ENCODE results near the gene GFAP.
A peak's percentile ranks its signal among the peaks of the same experiment; 100 is the strongest.

Gene GFAP

DNA sequence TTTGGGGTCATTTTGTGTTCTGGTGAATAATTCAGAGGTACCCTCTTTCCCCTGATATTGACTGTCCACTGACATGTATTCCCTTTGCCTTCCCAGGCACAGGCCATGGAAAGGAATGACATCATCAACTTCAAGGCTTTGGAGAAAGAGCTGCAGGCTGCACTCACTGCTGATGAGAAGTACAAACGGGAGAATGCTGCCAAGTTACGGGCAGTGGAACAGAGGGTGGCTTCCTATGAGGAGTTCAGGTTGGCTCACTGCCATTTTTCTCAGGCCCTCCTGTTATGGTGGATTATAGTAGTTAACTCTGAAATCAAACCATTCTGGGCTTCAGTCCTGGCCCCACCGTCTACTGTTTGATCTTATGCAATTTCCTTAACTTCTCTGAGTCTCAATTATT, 14.4 kb downstream of the GFAP start:
- ChIA-PET POLR2A (interaction anchor here (1.6 kb wide), 1 partner anchor 10 kb away, joined by 4 read pairs; no protein-coding TSS in a partner anchor), CTCF (interaction anchor here (1.5 to 9.1 kb wide), 9 partner anchors 10 to 235 kb away, joined by 3 to 137 read pairs (median 21); partner anchors contain the start of genes ACBD4 and PLCD3)
- TF ChIP-seq, protein P1, sequence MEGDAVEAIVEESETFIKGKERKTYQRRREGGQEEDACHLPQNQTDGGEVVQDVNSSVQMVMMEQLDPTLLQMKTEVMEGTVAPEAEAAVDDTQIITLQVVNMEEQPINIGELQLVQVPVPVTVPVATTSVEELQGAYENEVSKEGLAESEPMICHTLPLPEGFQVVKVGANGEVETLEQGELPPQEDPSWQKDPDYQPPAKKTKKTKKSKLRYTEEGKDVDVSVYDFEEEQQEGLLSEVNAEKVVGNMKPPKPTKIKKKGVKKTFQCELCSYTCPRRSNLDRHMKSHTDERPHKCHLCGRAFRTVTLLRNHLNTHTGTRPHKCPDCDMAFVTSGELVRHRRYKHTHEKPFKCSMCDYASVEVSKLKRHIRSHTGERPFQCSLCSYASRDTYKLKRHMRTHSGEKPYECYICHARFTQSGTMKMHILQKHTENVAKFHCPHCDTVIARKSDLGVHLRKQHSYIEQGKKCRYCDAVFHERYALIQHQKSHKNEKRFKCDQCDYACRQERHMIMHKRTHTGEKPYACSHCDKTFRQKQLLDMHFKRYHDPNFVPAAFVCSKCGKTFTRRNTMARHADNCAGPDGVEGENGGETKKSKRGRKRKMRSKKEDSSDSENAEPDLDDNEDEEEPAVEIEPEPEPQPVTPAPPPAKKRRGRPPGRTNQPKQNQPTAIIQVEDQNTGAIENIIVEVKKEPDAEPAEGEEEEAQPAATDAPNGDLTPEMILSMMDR (IDR thresholded peaks at IDR 0.05; ENCODE audit: insufficient read depth, low read length, missing control alignments), result no peak
- no peak for DNase-seq (ENCODE audit: low read depth, low spot score)
- H3K4me3 ChIP-seq (ENCODE audit: low read depth, low read length), result no peak overlapping the region

DNA sequence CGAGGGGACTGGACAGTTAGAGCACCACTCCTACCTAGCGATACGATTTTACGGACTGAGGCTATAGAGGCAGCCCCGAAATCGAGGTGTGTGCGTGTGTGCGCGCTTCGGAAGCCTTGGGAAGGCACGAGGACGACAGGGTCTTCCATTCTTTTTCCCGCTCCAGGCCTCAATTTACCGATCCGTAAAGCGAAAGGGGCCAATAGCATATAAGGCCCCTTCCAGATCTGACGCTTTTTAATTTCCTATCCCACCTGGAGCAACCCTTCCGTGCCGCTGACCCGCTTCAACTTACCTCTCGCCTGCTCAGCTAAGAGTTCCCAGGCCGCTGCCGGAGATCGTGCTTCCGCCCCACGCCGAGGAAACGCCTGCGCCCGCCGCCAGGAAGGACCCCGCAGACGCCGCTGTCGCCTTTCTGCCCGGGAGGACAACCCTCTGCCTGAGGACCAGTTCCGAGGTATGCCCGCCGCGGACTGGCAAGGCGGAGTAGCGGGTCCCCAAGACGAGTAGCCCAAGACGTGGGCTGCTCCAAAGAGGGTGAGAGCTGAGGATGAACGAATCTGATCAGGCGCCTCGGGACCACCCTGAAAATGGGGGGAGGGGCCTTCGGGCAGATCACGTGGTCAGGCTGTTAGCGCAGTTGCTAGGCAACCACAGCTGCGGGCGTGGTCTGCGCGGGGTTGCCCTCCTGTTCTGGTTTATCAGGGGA, 16.1 kb downstream of the GFAP start, which contains the start of gene EFTUD2:
Gene EFTUD2 (minus strand): TSS at position 372 of the 709 bp plus-strand sequence. CDS start 4,924 bp downstream, outside the sequence.
- CTCF ChIA-PET, result interaction anchor here (0.8 to 9.1 kb wide), 14 partner anchors 9 to 236 kb away, joined by 3 to 137 read pairs (median 8); partner anchors contain the start of genes ACBD4 and PLCD3
- POLR2A ChIA-PET, result interaction anchor here (0.5 to 1.7 kb wide), 3 partner anchors 11 to 208 kb away, joined by 3 to 6 read pairs (median 3); no protein-coding TSS in a partner anchor
- DNase-seq (ENCODE audit: low read depth, low spot score), result no peak
- TF ChIP-seq, protein P1 (IDR thresholded peaks at IDR 0.05; ENCODE audit: insufficient read depth, low read length, missing control alignments), result no peak
- peak within 1 kb of the TSS; percentile 100 for H3K4me3 ChIP-seq (ENCODE audit: low read depth, low read length)

DNA sequence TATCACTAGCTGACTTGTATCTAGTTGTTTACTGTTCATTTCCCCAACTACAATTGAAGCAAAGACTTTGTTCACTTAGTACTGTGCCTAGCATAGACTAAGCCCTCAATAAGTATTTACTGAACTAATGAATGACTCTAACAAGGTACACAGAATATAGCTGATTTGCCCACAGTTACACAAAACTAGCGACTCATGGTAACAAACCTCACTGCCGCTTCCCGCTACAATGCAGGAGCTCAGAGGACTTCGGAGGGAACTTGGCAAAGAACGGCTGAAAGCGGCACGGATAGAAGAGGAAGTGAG, 16.6 kb downstream of the GFAP start:
- CTCF ChIA-PET, result interaction anchor here (0.8 to 9.1 kb wide), 13 partner anchors 9 to 237 kb away, joined by 3 to 137 read pairs (median 9); partner anchors contain the start of genes ACBD4 and PLCD3
- DNase-seq (ENCODE audit: low read depth, low spot score), result no peak
- peak overlapping the region; percentile 100 for H3K4me3 ChIP-seq (ENCODE audit: low read depth, low read length)

DNA sequence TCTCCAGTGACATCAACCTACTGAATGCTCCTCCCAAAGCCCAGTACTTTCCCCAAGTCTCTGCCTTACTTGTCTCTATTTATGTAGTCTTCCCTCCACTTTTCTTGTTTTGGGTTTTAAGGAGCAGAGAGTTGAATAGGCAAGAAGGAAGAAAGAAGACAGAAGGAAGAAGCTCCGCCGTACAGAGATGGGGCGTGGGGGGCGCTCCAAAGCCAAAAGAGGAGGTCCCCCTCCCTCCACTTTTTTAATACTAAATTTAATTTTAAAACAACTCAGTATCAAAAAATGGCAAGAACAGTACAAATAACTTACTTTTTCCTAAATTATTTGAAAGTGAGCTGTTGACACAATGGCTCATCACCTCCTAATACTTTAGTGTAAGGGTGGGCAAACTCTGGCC, 20.7 kb downstream of the GFAP start:
- POLR2A ChIA-PET, result no interaction called here
- no peak for DNase-seq (ENCODE audit: low read depth, low spot score)
- TF ChIP-seq, protein P1 (IDR thresholded peaks at IDR 0.05; ENCODE audit: insufficient read depth, low read length, missing control alignments), result no peak
- CTCF ChIA-PET, result interaction anchor here (0.8 to 4.7 kb wide), 9 partner anchors 12 to 128 kb away, joined by 3 to 33 read pairs (median 5); no protein-coding TSS in a partner anchor
- no peak overlapping the region for H3K4me3 ChIP-seq (ENCODE audit: low read depth, low read length)

More for the DNA sequence above, 16.6 kb downstream of the GFAP start:
- TF ChIP-seq, protein P1 (IDR thresholded peaks at IDR 0.05; ENCODE audit: insufficient read depth, low read length, missing control alignments), result no peak
- POLR2A ChIA-PET, result interaction anchor here (0.5 to 1.7 kb wide), 2 partner anchors 11 to 209 kb away, joined by 3 to 6 read pairs; no protein-coding TSS in a partner anchor

DNA sequence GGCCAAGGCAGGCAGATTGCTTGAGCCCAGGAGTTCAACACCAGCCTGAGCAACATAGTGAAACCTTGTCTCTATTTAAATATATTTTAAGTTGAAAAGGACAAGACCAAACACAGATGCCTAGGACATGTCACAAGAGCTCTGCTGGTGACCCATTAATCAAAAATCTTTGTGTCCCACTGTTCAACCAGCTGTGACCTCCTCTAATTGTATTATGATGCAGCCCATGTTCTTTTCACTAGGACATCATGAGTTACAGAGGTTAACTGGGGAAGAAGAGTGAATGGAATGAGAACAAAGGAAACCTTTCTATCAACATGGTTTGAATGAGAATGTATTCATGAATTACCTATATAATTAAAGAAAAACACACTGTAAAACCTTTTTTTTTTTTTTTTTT, 23.1 kb downstream of the GFAP start:
- DNase-seq (ENCODE audit: low read depth, low spot score), result no peak
- TF ChIP-seq, protein P1 (IDR thresholded peaks at IDR 0.05; ENCODE audit: insufficient read depth, low read length, missing control alignments), result no peak
- ChIA-PET POLR2A (no interaction called here), CTCF (interaction anchor here (1.5 to 4.7 kb wide), 4 partner anchors 9 to 243 kb away, joined by 6 to 33 read pairs (median 12); partner anchors contain the start of gene ACBD4)
- H3K4me3 ChIP-seq (ENCODE audit: low read depth, low read length), result no peak overlapping the region

DNA sequence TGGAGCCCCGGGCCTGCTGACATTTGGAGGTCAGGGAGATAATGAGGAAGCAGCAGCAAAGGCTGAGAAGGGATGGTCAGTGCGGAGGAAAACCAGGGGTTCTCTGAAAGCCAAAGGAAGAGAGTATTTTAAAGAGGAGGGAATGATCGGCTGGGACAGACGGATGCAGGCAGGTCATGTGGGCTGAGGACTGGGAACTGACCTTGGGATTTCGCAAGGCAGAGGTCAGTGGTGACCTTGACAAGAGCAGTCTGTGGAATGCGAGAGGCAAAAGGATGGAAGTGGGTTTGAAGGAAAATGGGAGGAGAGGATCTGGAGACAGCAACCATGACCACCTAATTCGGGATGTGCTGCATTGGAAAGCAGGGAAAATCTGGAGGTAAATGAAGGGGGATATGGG, 26.3 kb downstream of the GFAP start:
- ChIA-PET CTCF (interaction anchor here (0.6 to 2.4 kb wide), 3 partner anchors 8 to 29 kb away, joined by 3 to 14 read pairs (median 6); no protein-coding TSS in a partner anchor), POLR2A (no interaction called here)
- no peak for DNase-seq (ENCODE audit: low read depth, low spot score)
- H3K4me3 ChIP-seq (ENCODE audit: low read depth, low read length), result no peak overlapping the region
- TF ChIP-seq, protein P1 (IDR thresholded peaks at IDR 0.05; ENCODE audit: insufficient read depth, low read length, missing control alignments), result no peak
